Left ventricle myocardium inferior (tissue), 1 donor: Measurements from ENCODE around the gene VIPR2. TPM values are rescaled to one million over a fixed set of nuclear protein-coding genes. Genes with fewer than 3 reads are reported as not detected.

Source experiments
- DNase-seq: peaks from one replicate; pipeline ENCODE4 v3.0.0-alpha.2; 2020
- H3K27ac ChIP-seq: fragments of 200-600 bp; replicated peaks from 2 replicates; pipeline ENCODE4 v1.8.0; 2021
- H3K27me3 ChIP-seq: fragments of 200-600 bp; 2 replicates; pipeline ENCODE4 v1.8.0; 2021; ENCODE audit warnings: low read depth
- H3K36me3 ChIP-seq: fragments of 200-600 bp; 2 replicates; pipeline ENCODE4 v1.8.0; 2021
- H3K4me1 ChIP-seq: fragments of 200-600 bp; 2 replicates; pipeline ENCODE4 v1.8.0; 2021
- H3K4me3 ChIP-seq: fragments of 200-600 bp; 2 replicates; pipeline ENCODE4 v1.8.0; 2021; ENCODE audit warnings: mild to moderate bottlenecking, moderate library complexity
- H3K9me3 ChIP-seq: fragments of 200-600 bp; replicated peaks from 2 replicates; pipeline ENCODE4 v1.8.0; 2021
- intact Hi-C: fragments of 100-400 bp; cut with micrococcal nuclease; formaldehyde crosslinking; loops from one replicate; pipeline ENCODE4 v1.11.0; 2022
- total RNA-seq: library from RNA; stranded (reverse); fragmentation: NEBNext Ultra II Directional; extraction: Animal tissue kit (Norgen Biotek cat#: 25700); gene quantifications from one replicate; pipeline ENCODE4 v1.2.1, GENCODE V29; 2021
- TF ChIP-seq, protein P1 (sequence below): fragments of 200-600 bp; IDR thresholded peaks from 2 replicates; pipeline ENCODE4 v1.8.0; 2021; ENCODE audit warnings: antibody characterized with exemption, mild to moderate bottlenecking, borderline replicate concordance
- donor health status: DM: no; HTN: yes; CAD: no; lungs with severe emphysema.

Gene VIPR2
- total RNA-seq, 1 donor from 2014 or later = 17.5 TPM

DNA sequence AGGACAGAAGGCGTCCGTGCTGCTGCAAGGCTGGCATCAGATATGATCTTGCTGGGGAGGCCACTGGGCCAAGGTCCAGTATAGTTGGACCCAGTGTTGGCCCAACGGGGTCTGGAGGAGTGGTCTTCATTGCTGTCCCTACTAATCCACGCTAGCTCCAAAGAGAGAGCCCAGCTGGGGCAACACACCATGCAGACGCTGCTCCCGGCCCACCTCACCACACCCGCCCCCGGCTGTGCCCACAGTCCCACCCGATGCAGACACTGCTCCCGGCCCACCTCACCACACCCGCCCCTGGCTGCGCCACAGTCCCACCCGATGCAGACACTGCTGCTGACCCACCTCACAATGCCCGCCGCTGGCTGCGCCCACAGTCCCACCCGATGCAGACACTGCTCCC lies 121.5 kb downstream of the VIPR2 start:
- TF ChIP-seq, protein P1, sequence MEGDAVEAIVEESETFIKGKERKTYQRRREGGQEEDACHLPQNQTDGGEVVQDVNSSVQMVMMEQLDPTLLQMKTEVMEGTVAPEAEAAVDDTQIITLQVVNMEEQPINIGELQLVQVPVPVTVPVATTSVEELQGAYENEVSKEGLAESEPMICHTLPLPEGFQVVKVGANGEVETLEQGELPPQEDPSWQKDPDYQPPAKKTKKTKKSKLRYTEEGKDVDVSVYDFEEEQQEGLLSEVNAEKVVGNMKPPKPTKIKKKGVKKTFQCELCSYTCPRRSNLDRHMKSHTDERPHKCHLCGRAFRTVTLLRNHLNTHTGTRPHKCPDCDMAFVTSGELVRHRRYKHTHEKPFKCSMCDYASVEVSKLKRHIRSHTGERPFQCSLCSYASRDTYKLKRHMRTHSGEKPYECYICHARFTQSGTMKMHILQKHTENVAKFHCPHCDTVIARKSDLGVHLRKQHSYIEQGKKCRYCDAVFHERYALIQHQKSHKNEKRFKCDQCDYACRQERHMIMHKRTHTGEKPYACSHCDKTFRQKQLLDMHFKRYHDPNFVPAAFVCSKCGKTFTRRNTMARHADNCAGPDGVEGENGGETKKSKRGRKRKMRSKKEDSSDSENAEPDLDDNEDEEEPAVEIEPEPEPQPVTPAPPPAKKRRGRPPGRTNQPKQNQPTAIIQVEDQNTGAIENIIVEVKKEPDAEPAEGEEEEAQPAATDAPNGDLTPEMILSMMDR = no peak
- Histone ChIP-seq H3K9me3 (no peaks in the 10 kb centered on the region), H3K27me3 (peaks cover under 1% of the 10 kb centered on the region), H3K27ac (no peak overlapping the region), H3K4me3 (no peak overlapping the region), H3K4me1 (peaks cover 9% of the 10 kb centered on the region), H3K36me3 (no peaks in the 10 kb centered on the region)
- no peak for DNase-seq
- intact Hi-C loops = no loop called here

DNA sequence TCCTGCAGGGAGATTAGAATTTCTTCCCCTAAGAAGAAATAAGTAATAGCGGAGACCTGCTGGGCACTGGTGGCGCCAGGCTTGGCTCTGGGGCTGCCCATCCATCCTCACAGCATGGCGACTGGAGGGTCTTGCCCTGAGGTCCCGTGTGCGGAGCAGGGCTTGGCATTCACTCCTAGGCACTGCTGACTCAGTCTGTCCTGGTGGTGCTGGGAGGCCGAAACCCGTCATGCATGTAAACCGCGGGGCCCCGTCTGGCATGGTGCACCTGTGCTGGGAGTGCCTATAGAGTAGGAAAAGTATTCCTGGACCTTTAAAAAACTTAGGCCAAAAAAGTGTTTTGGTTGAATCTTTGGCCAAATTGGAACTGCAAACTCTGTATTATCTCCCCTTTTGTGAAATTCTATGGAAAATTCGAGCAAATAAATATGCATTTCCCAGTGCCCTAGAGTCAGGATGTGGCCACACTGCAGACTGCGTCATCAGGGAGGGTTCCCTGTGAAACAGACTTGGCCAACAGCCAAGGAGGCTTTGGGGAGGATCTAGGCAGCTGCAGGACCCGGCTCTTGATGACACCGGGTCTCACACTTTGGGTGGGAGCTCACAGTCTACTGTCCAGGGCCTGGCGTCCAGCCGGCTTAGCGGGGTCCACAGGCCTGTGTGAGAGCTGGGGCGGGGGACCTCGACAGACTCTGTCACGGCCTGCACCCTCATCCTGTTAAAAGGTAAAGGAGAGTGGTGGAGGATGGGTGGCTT lies 122.3 kb downstream of the VIPR2 start:
- Histone ChIP-seq H3K36me3 (no peaks in the 10 kb centered on the region), H3K9me3 (no peaks in the 10 kb centered on the region), H3K4me1 (peaks cover 9% of the 10 kb centered on the region), H3K27ac (no peak overlapping the region), H3K27me3 (no peaks in the 10 kb centered on the region), H3K4me3 (no peak overlapping the region)
- DNase-seq = no peak
- TF ChIP-seq, protein P1 = no peak
- intact Hi-C loops = no loop called here

DNA sequence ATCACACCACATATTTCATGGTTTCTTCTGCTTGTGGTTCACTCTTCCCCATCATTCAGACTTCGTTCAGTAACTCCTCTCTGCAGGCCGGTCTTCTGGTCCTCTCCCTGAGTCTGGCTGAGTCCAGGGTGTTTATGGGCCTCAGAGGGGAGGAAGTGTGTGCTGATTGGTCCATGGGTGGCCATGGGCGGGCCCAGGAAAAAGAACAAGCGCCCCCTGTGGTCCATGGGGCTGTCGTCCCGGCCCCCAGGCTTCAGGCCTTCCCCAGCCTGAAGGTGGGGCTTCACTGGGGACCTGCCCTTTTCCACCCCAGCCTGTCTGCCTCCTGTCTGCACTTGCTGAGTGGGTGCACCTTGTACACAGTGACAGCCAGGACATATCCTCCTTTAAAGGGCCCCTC lies 123.7 kb downstream of the VIPR2 start:
- intact Hi-C loops = no loop called here
- Histone ChIP-seq H3K9me3 (no peaks in the 10 kb centered on the region), H3K27ac (no peak overlapping the region), H3K36me3 (no peaks in the 10 kb centered on the region), H3K27me3 (no peaks in the 10 kb centered on the region), H3K4me3 (no peak overlapping the region), H3K4me1 (peaks cover 10% of the 10 kb centered on the region)
- DNase-seq = no peak
- TF ChIP-seq, protein P1 = peak; percentile 39

DNA sequence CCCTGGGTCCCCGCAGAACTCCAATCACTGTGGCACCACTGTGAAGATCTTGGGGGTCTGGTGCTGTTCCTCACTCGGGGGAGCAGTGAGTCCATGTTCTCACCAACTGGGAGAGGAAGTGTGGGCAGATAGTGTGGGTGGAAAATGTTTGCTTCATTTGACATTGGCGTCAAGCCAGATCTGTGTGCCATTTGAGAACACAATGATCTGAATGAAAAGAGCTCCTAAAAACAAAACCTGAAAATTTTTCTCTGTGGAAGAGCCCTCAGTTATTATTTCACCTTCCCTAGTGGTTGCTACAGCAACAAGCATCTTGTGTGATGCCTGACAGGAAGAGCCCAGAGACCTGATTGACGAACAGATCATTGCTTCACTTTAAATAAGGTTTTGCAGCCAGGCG lies 125.6 kb downstream of the VIPR2 start:
- Histone ChIP-seq H3K9me3 (no peaks in the 10 kb centered on the region), H3K4me3 (no peak overlapping the region), H3K36me3 (no peaks in the 10 kb centered on the region), H3K27ac (no peak overlapping the region), H3K27me3 (no peaks in the 10 kb centered on the region), H3K4me1 (peaks cover 28% of the 10 kb centered on the region)
- DNase-seq = peak; percentile 5
- TF ChIP-seq, protein P1 = no peak
- intact Hi-C loops = no loop called here

DNA sequence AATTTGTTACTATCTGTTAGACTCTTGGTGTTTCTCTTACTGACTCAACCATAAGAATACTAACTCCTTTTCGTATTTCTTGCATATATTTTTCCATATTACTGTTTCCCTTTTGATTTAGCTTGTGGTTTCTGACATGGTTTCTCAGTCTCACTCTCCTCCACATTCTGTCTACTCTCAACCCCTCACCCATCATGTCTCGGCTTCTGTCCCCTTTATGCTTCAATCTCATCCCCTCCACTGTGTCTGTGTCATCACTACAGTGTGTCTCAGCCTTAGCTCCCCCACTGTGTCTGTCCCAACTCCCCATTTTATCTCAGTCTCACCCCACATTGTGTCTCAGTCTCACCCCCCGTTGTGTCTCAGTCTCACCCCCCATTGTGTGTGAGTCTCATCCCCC lies 126.9 kb downstream of the VIPR2 start:
- no peaks in the 10 kb centered on the region for H3K36me3 ChIP-seq
- intact Hi-C loops = no loop called here
- TF ChIP-seq, protein P1 = no peak
- no peak overlapping the region for H3K27ac ChIP-seq
- H3K4me3 ChIP-seq = no peak overlapping the region
- H3K9me3 ChIP-seq = no peaks in the 10 kb centered on the region
- DNase-seq = no peak
- H3K27me3 ChIP-seq = no peaks in the 10 kb centered on the region
- H3K4me1 ChIP-seq = peaks cover 38% of the 10 kb centered on the region
